ENCODE data around the gene CRYBA1. TPM values are rescaled to one million over a fixed set of nuclear protein-coding genes. Genes with fewer than 3 reads are reported as not detected.

The CRYBA1 gene
- total RNA-seq, 1 experiment from 2014 or later, result not detected

- ChIA-PET RAD21 (ENCODE audit: low non-redundant PET in 1 of 2, low total read pairs in 2 of 2, uncharacterized antibody in 2 of 2, unreplicated experiment in 2 of 2) (no interaction called here), CTCF (interaction anchor here (0.9 to 2.7 kb wide), 4 partner anchors 12 to 132 kb away, joined by 3 to 8 read pairs (median 4); no protein-coding TSS in a partner anchor), POLR2A (interaction anchor here (2.2 kb wide), 1 partner anchor 38 kb away, joined by 5 read pairs; the partner anchor contains the start of gene NUFIP2)
- Histone ChIP-seq H3K4me3 (replicated peaks in 1 of 2; ENCODE audit: low read depth in 1 of 2, low read length in 2 of 2) (no peak overlapping the region), H3K27ac (ENCODE audit: low read depth, low read length) (no peak overlapping the region), H3K27me3 (ENCODE audit: insufficient read depth, low read length) (no peaks in the 10 kb centered on the region), H3K4me2 (ENCODE audit: low read length) (no peak overlapping the region), H3K9me2 (ENCODE audit: insufficient read depth) (no peaks in the 10 kb centered on the region), H3K4me1 (ENCODE audit: control insufficient read depth in 1 of 2, insufficient read depth in 2 of 2, low read length in 2 of 2) (no peaks in the 10 kb centered on the region), H3K79me2 (ENCODE audit: insufficient read depth, low read length) (peaks cover 99% of the 10 kb centered on the region), H2AFZ (ENCODE audit: low read depth, low read length, poor library complexity, severe bottlenecking) (no peak overlapping the region), H3K9me3 (ENCODE audit: control insufficient read depth in 1 of 2, insufficient read depth in 1 of 2, low read depth in 1 of 2, low read length in 2 of 2) (no peaks in the 10 kb centered on the region), H3K36me3 (ENCODE audit: control insufficient read depth in 1 of 2, insufficient read depth in 2 of 2, low read length in 2 of 2) (peaks cover 27 to 29% of the 10 kb centered on the region in 2 experiments; a peak in 3 of 4 replicates), H4K20me1 (ENCODE audit: insufficient read depth) (peaks cover 69% of the 10 kb centered on the region; the same call in 1 of the 2 replicates), H3K9ac (ENCODE audit: low read length) (no peak overlapping the region)
- intact Hi-C loops (cut with micrococcal nuclease), result no loop called here
- DNase-seq (ENCODE audit: low read depth, low spot score), result no peak
- TF ChIP-seq POLR2AphosphoS5 (IDR thresholded peaks at IDR 0.05; ENCODE audit: low read depth, low read length) (no peak), RAD21 (IDR thresholded peaks at IDR 0.05; ENCODE audit: low read depth) (no peak), ZNF274 (IDR thresholded peaks at IDR 0.05; ENCODE audit: low read depth, low read length) (no peak), CBX3 (IDR thresholded peaks at IDR 0.05; ENCODE audit: low read depth) (no peak), SRF (IDR thresholded peaks at IDR 0.05; ENCODE audit: low read depth) (no peak), FOSL1 (IDR thresholded peaks at IDR 0.05; ENCODE audit: low read depth) (no peak), ELF1 (IDR thresholded peaks at IDR 0.05; ENCODE audit: borderline replicate concordance, low read depth) (no peak), ZBTB33 (IDR thresholded peaks at IDR 0.05; ENCODE audit: extremely low read depth, insufficient replicate concordance, low read length) (no peak), CTCF (IDR thresholded peaks at IDR 0.05 in 2 of 3, conservative IDR thresholded peaks at IDR 0.05 in 1 of 3; ENCODE audit: borderline replicate concordance in 1 of 3, insufficient read depth in 1 of 3, low read depth in 2 of 3, low read length in 2 of 3) (no peak), YY1 (IDR thresholded peaks at IDR 0.05; ENCODE audit: extremely low read depth, insufficient replicate concordance, low read depth, low read length) (no peak), ZFX (IDR thresholded peaks at IDR 0.05) (no peak), MAX (IDR thresholded peaks at IDR 0.05) (no peak), JUND (IDR thresholded peaks at IDR 0.05) (no peak)
- no TSS peak for BruUV-seq (replicated peaks)
- no peak for ATAC-seq
These were observed 9.4 kb downstream of the CRYBA1 start for GRCh38 chr17:29255926-29256522.
